A673 (cell line): ENCODE results near the gene GRID1. TPM values are rescaled to one million over a fixed set of nuclear protein-coding genes. Genes with fewer than 3 reads are reported as not detected.

ENCODE experiments used
- BruUV-seq: library from RNA; stranded (reverse); fragments of 400-500 nt; replicated peaks from 2 replicates; lab custom pipeline; 2021; lab: Mats Ljungman, UMichigan
- CTCF ChIA-PET: fragments of 300-600 bp; sonication (Branson Sonifier 250); formaldehyde crosslinking; loops from one replicate; lab custom pipeline; 2022; ENCODE audit warnings: antibody characterized with exemption; lab: Charles Lee
- POLR2A ChIA-PET: fragments of 300-600 bp; sonication (Branson Sonifier 250); formaldehyde crosslinking; loops from one replicate; lab custom pipeline; 2022; ENCODE audit warnings: antibody characterized with exemption; ENCODE audit not compliant: low non-redundant PET; lab: Charles Lee
- DNase-seq: peaks from one replicate; pipeline ENCODE4 v3.0.0-alpha.2; 2015; ENCODE audit warnings: low spot score
- H3K27ac ChIP-seq: fragments of 200-600 bp; sonication (generic); 2 replicates; pipeline ENCODE4 v1.5.1; 2016; ENCODE audit warnings: mixed run types, low read depth, mild to moderate bottlenecking, mixed read lengths, antibody characterized with exemption, low read length; ENCODE audit not compliant: poor library complexity, severe bottlenecking
- H3K27me3 ChIP-seq: fragments of 200-600 bp; sonication (generic); replicated peaks from 2 replicates; pipeline ENCODE4 v1.6.1; 2017; ENCODE audit warnings: mixed run types, low read depth, mild to moderate bottlenecking, mixed read lengths, antibody characterized with exemption, low read length; ENCODE audit not compliant: insufficient read depth, poor library complexity
- H3K36me3 ChIP-seq: fragments of 200-600 bp; sonication (generic); 2 replicates; pipeline ENCODE4 v1.6.1; 2016; ENCODE audit warnings: mixed run types, mild to moderate bottlenecking, mixed read lengths, antibody characterized with exemption, low read length; ENCODE audit not compliant: insufficient read depth, poor library complexity, severe bottlenecking
- H3K4me1 ChIP-seq: fragments of 200-600 bp; sonication (generic); 2 replicates; pipeline ENCODE4 v1.6.1; 2017; ENCODE audit warnings: mixed run types, mild to moderate bottlenecking, mixed read lengths, antibody characterized with exemption, low read length; ENCODE audit not compliant: insufficient read depth, poor library complexity, severe bottlenecking
- H3K4me3 ChIP-seq: fragments of 200-600 bp; sonication (generic); 2 replicates; pipeline ENCODE4 v1.5.1; 2016; ENCODE audit warnings: low read depth, mixed run types, mild to moderate bottlenecking, mixed read lengths, low read length; ENCODE audit not compliant: poor library complexity, severe bottlenecking
- H3K9me3 ChIP-seq: fragments of 200-600 bp; sonication (generic); 2 replicates; pipeline ENCODE4 v1.6.1; 2016; ENCODE audit warnings: mixed run types, low read depth, mild to moderate bottlenecking, mixed read lengths, antibody characterized with exemption, low read length; ENCODE audit not compliant: poor library complexity, severe bottlenecking
- CTCF ChIP-seq: fragments of 300-800, 200-600 bp; sonication (generic); conservative IDR thresholded peaks from 2 replicates; pipeline ENCODE4 v1.5.1; 2017; ENCODE audit warnings: low read depth, mild to moderate bottlenecking, antibody characterized with exemption, low read length, moderate library complexity, mixed read lengths
- EZH2 ChIP-seq: fragments of 200-600 bp; sonication (generic); IDR thresholded peaks from 2 replicates; pipeline ENCODE4 v1.6.1; 2017; ENCODE audit warnings: borderline replicate concordance, low read depth, mild to moderate bottlenecking, mixed read lengths, antibody characterized with exemption, low read length; ENCODE audit not compliant: poor library complexity, severe bottlenecking
- intact Hi-C: fragments of 100-400 bp; cut with micrococcal nuclease; formaldehyde crosslinking; loops from one replicate; pipeline ENCODE4 v1.10.0; 2022; ENCODE audit not compliant: unreplicated experiment
- total RNA-seq: library from RNA; stranded (reverse); gene quantifications from 2 replicates; pipeline ENCODE4 v1.2.3, GENCODE V29; 2021

Gene GRID1
- total RNA-seq, 1 experiment from 2014 or later, result not detected

DNA sequence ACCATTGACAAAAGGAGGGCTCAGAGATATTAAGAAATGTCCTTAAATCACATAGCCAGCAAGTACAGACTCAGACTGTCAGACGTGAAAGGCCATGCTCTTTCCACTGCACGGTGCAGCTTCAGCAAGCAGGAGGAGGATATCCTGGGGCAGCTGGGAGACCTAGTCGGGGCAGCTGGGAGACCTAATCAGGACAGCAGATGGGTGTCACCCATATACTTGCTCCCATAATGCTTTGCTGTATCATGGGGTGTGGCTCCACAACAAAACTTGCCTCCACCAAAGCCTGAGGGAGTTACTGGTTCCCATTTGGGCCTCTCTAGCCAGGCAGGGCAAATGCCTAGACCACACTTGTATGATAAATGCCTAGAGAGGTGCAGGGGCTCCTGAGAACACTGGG is 55.4 kb downstream of the GRID1 start:
- ChIA-PET POLR2A (no interaction called here), CTCF (no interaction called here)
- no peaks in the 10 kb centered on the region for H3K27me3 ChIP-seq
- no peak overlapping the region for H3K27ac ChIP-seq
- no peak for TF ChIP-seq EZH2
- no peak for TF ChIP-seq CTCF
- H3K4me1 ChIP-seq, result peaks cover 4% of the 10 kb centered on the region
- no peak overlapping the region for H3K4me3 ChIP-seq
- no peaks in the 10 kb centered on the region for H3K36me3 ChIP-seq
- DNase-seq, result no peak
- BruUV-seq, result no TSS peak
- no peaks in the 10 kb centered on the region for H3K9me3 ChIP-seq
- intact Hi-C loops, result no loop called here

- CTCF ChIA-PET, result no interaction called here
- Histone ChIP-seq H3K27ac (no peak overlapping the region), H3K4me1 (peaks cover 4% of the 10 kb centered on the region), H3K9me3 (no peaks in the 10 kb centered on the region), H3K27me3 (no peaks in the 10 kb centered on the region), H3K36me3 (no peaks in the 10 kb centered on the region), H3K4me3 (no peak overlapping the region)
- POLR2A ChIA-PET, result no interaction called here
- no TSS peak for BruUV-seq
- intact Hi-C loops, result no loop called here
- DNase-seq, result no peak
- TF ChIP-seq CTCF, result no peak
- TF ChIP-seq EZH2, result no peak
These were observed 55.9 kb downstream of the GRID1 start for GRCh38 chr10:86310702-86311101.

DNA sequence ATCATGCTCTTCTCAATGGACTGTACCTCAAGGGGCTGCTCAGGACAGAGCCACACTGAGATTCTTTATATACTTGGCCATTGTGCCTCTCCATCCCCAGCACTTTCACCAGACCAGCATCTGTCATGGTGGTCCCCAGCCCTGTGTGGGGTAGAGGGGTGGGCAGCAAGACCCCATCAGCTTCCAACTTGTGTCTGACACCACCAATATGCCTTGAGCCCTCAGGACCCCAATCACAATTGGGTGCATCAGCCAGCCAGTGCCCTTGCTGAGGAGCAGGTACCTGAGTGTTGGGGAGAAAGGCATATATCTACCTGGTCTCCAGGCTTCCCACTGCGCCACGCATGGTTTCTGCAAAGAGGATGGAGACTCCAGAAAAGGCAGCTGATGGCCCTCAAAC is 56.3 kb downstream of the GRID1 start:
- no peak for DNase-seq
- ChIA-PET POLR2A (no interaction called here), CTCF (no interaction called here)
- TF ChIP-seq EZH2 (no peak), CTCF (no peak)
- Histone ChIP-seq H3K27me3 (no peaks in the 10 kb centered on the region), H3K4me3 (no peak overlapping the region), H3K36me3 (no peaks in the 10 kb centered on the region), H3K27ac (no peak overlapping the region), H3K9me3 (no peaks in the 10 kb centered on the region), H3K4me1 (peaks cover 4% of the 10 kb centered on the region)
- intact Hi-C loops, result no loop called here
- no TSS peak for BruUV-seq
